ENCODE measurements around the gene SOX3. TPM values are rescaled to one million over a fixed set of nuclear protein-coding genes. Genes with fewer than 3 reads are reported as not detected.

Gene SOX3
- total and polyA plus RNA-seq, 9 of the 15 experiments (the other 6 are each of a cell fraction or from before 2014, with no cell fraction given): not detected

- H3K27ac ChIP-seq (ENCODE audit: extremely low read depth, low read depth, low read length): no peak overlapping the region
- H3K27me3 ChIP-seq (ENCODE audit: control insufficient read depth in 2 of 2, insufficient read depth in 2 of 2, low read length in 2 of 2): no peaks in the 10 kb centered on the region; a peak in 1 of 5 replicates
- intact Hi-C loops (cut with micrococcal nuclease): no loop called here
- no peak overlapping the region for H3K4me2 ChIP-seq (ENCODE audit: insufficient read depth, low read length)
- ChIA-PET CTCF (ENCODE audit: low intra/inter-chr PET ratio) (no interaction called here), POLR2A (no interaction called here)
- H3K9ac ChIP-seq (ENCODE audit: insufficient read depth in 1 of 2, low read depth in 2 of 2, low read length in 2 of 2): no peak overlapping the region
- in situ Hi-C loops (cut with MboI): no loop called here
- no peak overlapping the region for H3K4me3 ChIP-seq
- no peaks in the 10 kb centered on the region for H3K79me2 ChIP-seq (ENCODE audit: control insufficient read depth, insufficient read depth, low read length)
- no peak for FAIRE-seq
- H3K4me1 ChIP-seq (replicated peaks in 1 of 2; ENCODE audit: control insufficient read depth in 2 of 2, insufficient read depth in 2 of 2, low read length in 2 of 2): no peaks in the 10 kb centered on the region
- no peak for ATAC-seq
- no peaks in the 10 kb centered on the region for H3K9me3 ChIP-seq (replicated peaks; ENCODE audit: control insufficient read depth, insufficient read depth, low read depth, low read length)
- DNase-seq (ENCODE audit: extremely low read depth in 1 of 4, low spot score in 3 of 4): no peak
- BruUV-seq (replicated peaks): no TSS peak
- WGBS (ENCODE audit: insufficient coverage, low coverage, missing lambda C conversion rate): 5% methylated on average over 9 of the region's 23 CpGs
- H4K20me1 ChIP-seq (replicated peaks; ENCODE audit: control insufficient read depth, insufficient read depth, low read length): no peaks in the 10 kb centered on the region
- no peak overlapping the region for H2AFZ ChIP-seq (ENCODE audit: low read depth, low read length)
- H3K9me1 ChIP-seq (ENCODE audit: control insufficient read depth, insufficient read depth, low read length): no peaks in the 10 kb centered on the region
- H3K36me3 ChIP-seq (ENCODE audit: control insufficient read depth, insufficient read depth, low read length): no peaks in the 10 kb centered on the region
- TF ChIP-seq HMGXB4 (CRISPR knock-in tag; IDR thresholded peaks at IDR 0.05) (no peak), MTF1 (CRISPR knock-in tag; IDR thresholded peaks at IDR 0.05; ENCODE audit: borderline replicate concordance) (no peak), BRF2 (IDR thresholded peaks at IDR 0.05; ENCODE audit: borderline replicate concordance, insufficient read depth, insufficient read length) (no peak), CCNT2 (IDR thresholded peaks at IDR 0.05; ENCODE audit: borderline replicate concordance, extremely low read depth, insufficient read length, low read depth, low read length) (no peak), ZNF133 (CRISPR knock-in tag; IDR thresholded peaks at IDR 0.05) (no peak), ID3 (CRISPR knock-in tag; IDR thresholded peaks at IDR 0.05) (no peak), ID3 (tag; IDR thresholded peaks at IDR 0.05) (no peak), USF1 (CRISPR knock-in tag; IDR thresholded peaks at IDR 0.05) (no peak), RNF2 (IDR thresholded peaks at IDR 0.05) (no peak), MLLT1 (IDR thresholded peaks at IDR 0.05) (no peak), GMEB1 (CRISPR knock-in tag; IDR thresholded peaks at IDR 0.05) (no peak), NR0B1 (IDR thresholded peaks at IDR 0.05; ENCODE audit: partially characterized antibody) (no peak)
Observed at GRCh38 chrX:140507982-140508305, 3.1 kb upstream of the SOX3 start.
